Neural cell (in vitro differentiated cells): Measurements from ENCODE around the gene RETSAT. TPM values are rescaled to one million over a fixed set of nuclear protein-coding genes. Genes with fewer than 3 reads are reported as not detected.
"Not testable (repeated sequence)": the region's sequence is repeated elsewhere in the genome, so short reads cannot be mapped to it uniquely, and the experiment has no call there.

ENCODE experiments used
- H2AFZ ChIP-seq: fragments of 200-600, 300-800 bp; sonication (generic), shearing (Covaris generic); 2 replicates; pipeline ENCODE4 v1.6.0; 2014; ENCODE audit warnings: low read depth, mild to moderate bottlenecking, antibody characterized with exemption, low read length, moderate library complexity
- H3F3A ChIP-seq: fragments of 200-600 bp; shearing (Covaris generic); 2 replicates; pipeline ENCODE4 v1.6.1; 2016; ENCODE audit warnings: mild to moderate bottlenecking, moderate library complexity, mixed read lengths, antibody characterized with exemption, low read length; ENCODE audit not compliant: insufficient read depth, poor library complexity, severe bottlenecking
- H3K27ac ChIP-seq: fragments of 200-600, 300-800 bp; sonication (generic), shearing (Covaris generic); 2 replicates; pipeline ENCODE4 v1.5.1; 2014; ENCODE audit warnings: mild to moderate bottlenecking, low read length, moderate library complexity
- H3K27me3 ChIP-seq: fragments of 300-800, 200-600 bp; sonication (generic), shearing (Covaris generic); 2 replicates; pipeline ENCODE4 v1.6.0; 2014; ENCODE audit warnings: mild to moderate bottlenecking, low read depth, low read length, moderate library complexity; ENCODE audit not compliant: insufficient read depth
- H3K36me3 ChIP-seq: fragments of 300-800, 200-600 bp; sonication (generic), shearing (Covaris generic); 2 replicates; pipeline ENCODE4 v1.5.1; 2014; ENCODE audit warnings: mild to moderate bottlenecking, antibody characterized with exemption, low read length, moderate library complexity; ENCODE audit not compliant: insufficient read depth
- H3K4me2 ChIP-seq: fragments of 300-800, 200-600 bp; sonication (generic), shearing (Covaris generic); 2 replicates; pipeline ENCODE4 v1.6.0; 2014; ENCODE audit warnings: mild to moderate bottlenecking, low read length
- H3K4me3 ChIP-seq: fragments of 300-800, 200-600 bp; sonication (generic), shearing (Covaris generic); 2 replicates; pipeline ENCODE4 v1.5.1; 2014; ENCODE audit warnings: mild to moderate bottlenecking, low read length, moderate library complexity
- H3K79me2 ChIP-seq: fragments of 200-600 bp; shearing (Covaris generic); replicated peaks from 2 replicates; pipeline ENCODE4 v1.6.0; 2014; ENCODE audit warnings: mild to moderate bottlenecking, low read length, moderate library complexity; ENCODE audit not compliant: insufficient read depth
- H3K9ac ChIP-seq: fragments of 300-800, 200-600 bp; sonication (generic), shearing (Covaris generic); 2 replicates; pipeline ENCODE4 v1.6.1; 2016; ENCODE audit warnings: mild to moderate bottlenecking, low read length, mixed read lengths
- H3K9me2 ChIP-seq: fragments of 200-600 bp; shearing (Covaris generic); 2 replicates; pipeline ENCODE4 v1.6.1; 2016; ENCODE audit warnings: mild to moderate bottlenecking, low read length, mixed read lengths; ENCODE audit not compliant: insufficient read depth
- H3K9me3 ChIP-seq: fragments of 200-600, 300-800 bp; sonication (generic), shearing (Covaris generic); 2 replicates; pipeline ENCODE4 v1.6.1; 2016; ENCODE audit warnings: mild to moderate bottlenecking, mixed run types, low read length, moderate library complexity, mixed read lengths
- H4K20me1 ChIP-seq: fragments of 200-600 bp; shearing (Covaris generic); 2 replicates; pipeline ENCODE4 v1.6.1; 2016; ENCODE audit warnings: mild to moderate bottlenecking, mixed run types; ENCODE audit not compliant: insufficient read depth
- EP300 ChIP-seq: fragments of 450-650 bp; conservative IDR thresholded peaks from 2 replicates; pipeline ENCODE4 v1.6.1; 2014; ENCODE audit warnings: antibody characterized with exemption, mild to moderate bottlenecking, moderate library complexity; ENCODE audit not compliant: poor library complexity, severe bottlenecking
- EZH2 ChIP-seq: fragments of 200-600, 300-800 bp; shearing (Covaris generic), sonication (generic); IDR thresholded peaks from 2 replicates; pipeline ENCODE4 v1.6.1; 2014; ENCODE audit warnings: antibody characterized with exemption, low read length, borderline replicate concordance, mild to moderate bottlenecking; ENCODE audit not compliant: insufficient read depth, poor library complexity, severe bottlenecking
- POLR2AphosphoS5 ChIP-seq: IDR thresholded peaks from 2 replicates; pipeline ENCODE4 v1.6.1; 2012
- RAD21 ChIP-seq: fragments of 450-650 bp; conservative IDR thresholded peaks from 2 replicates; pipeline ENCODE4 v1.6.1; 2014; ENCODE audit warnings: antibody characterized with exemption, mild to moderate bottlenecking, moderate library complexity
- TAF1 ChIP-seq: IDR thresholded peaks from 2 replicates; pipeline ENCODE4 v1.6.1; 2012; ENCODE audit warnings: low read depth
- polyA plus RNA-seq: library from polyadenylated mRNA; depleted of rRNA; stranded (reverse); fragments of >200 nt; gene quantifications from 2 replicates; pipeline ENCODE4 v1.2.3, GENCODE V29; 2014
- TF ChIP-seq, protein P1 (sequence below): IDR thresholded peaks from 2 replicates; pipeline ENCODE4 v1.6.1; 2012; ENCODE audit warnings: borderline replicate concordance

Gene RETSAT
- polyA plus RNA-seq, 1 donor from 2014 or later, result 10.9 TPM

DNA sequence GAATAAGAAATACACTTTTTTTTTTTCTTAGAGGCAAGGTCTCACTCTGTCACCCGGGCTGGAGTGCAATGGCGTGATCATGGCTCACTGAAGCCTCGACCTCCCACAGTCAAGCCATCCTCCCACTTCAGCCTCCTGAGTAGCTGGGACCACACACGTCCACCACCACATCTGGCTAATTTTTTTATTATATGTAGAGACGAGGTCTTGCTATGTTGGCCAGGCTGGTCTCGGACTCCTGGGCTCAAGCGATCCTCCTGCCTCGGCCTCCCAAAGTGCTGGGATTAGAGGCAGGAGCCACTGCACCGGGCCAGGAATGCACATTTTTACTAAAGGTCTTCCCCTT, 28.9 kb downstream of the RETSAT start:
- no peaks in the 10 kb centered on the region for H3K9me3 ChIP-seq
- peak overlapping the region; percentile 94 for H3K4me2 ChIP-seq
- peaks cover 33% of the 10 kb centered on the region for H3K79me2 ChIP-seq
- H3F3A ChIP-seq, result no peaks in the 10 kb centered on the region
- TF ChIP-seq TAF1, result no peak
- TF ChIP-seq EP300, result no peak
- TF ChIP-seq POLR2AphosphoS5, result no peak
- H3K4me3 ChIP-seq, result peak overlapping the region; percentile 74
- no peaks in the 10 kb centered on the region for H3K27me3 ChIP-seq
- H3K9me2 ChIP-seq, result no peaks in the 10 kb centered on the region
- H3K36me3 ChIP-seq, result no peaks in the 10 kb centered on the region
- no peaks in the 10 kb centered on the region for H4K20me1 ChIP-seq
- H3K27ac ChIP-seq, result no peak overlapping the region
- H2AFZ ChIP-seq, result no peak overlapping the region
- peak overlapping the region; percentile 1 for H3K9ac ChIP-seq

DNA sequence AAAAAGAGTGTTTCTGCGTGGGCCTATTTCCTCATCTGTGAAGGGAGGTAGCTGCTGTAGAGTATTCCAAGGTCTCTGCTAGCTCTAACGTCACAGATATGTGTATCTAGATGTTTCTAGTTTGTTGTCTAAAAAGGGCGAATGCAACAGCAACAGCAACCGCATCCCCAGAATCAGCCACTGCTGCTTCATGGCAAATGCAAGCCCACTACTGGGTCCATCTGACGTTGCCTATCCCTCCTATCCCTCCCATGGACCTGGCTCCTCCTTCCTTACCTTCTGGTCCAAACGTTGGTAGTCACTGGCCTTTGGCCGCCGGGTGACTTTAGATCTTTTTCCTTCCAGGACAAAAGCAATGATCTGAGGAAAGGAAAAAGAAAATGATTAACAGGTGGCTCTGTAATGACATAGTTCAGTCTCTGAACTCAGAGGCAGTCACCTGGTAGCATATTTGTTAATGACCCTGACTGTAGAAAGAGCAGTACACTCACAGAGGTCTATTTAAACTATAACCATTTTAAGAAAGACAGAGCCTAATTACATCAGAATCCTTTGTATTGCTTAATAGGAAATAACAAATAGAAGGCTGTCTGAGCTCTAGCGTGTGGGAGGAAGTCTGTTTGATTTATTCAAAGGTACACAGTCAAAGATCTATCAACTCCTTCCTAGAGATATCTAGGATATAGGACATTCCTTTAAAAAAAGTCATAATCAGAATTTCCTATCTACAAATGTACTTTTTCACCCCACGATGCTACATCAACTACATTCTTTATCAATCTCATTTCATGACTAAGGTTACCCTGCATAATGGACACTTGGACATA, 29.5 kb downstream of the RETSAT start:
- Histone ChIP-seq H3K27ac (no peak overlapping the region), H4K20me1 (no peaks in the 10 kb centered on the region), H3K27me3 (no peaks in the 10 kb centered on the region), H3K4me2 (peak overlapping the region; percentile 94), H3K79me2 (peaks cover 33% of the 10 kb centered on the region), H3K9me2 (no peaks in the 10 kb centered on the region), H3F3A (no peaks in the 10 kb centered on the region), H2AFZ (no peak overlapping the region), H3K9me3 (no peaks in the 10 kb centered on the region), H3K36me3 (no peaks in the 10 kb centered on the region), H3K4me3 (peak overlapping the region; percentile 74), H3K9ac (peak overlapping the region; percentile 5)
- TF ChIP-seq RAD21 (no peak), EZH2 (no peak)
- TF ChIP-seq, protein P1, sequence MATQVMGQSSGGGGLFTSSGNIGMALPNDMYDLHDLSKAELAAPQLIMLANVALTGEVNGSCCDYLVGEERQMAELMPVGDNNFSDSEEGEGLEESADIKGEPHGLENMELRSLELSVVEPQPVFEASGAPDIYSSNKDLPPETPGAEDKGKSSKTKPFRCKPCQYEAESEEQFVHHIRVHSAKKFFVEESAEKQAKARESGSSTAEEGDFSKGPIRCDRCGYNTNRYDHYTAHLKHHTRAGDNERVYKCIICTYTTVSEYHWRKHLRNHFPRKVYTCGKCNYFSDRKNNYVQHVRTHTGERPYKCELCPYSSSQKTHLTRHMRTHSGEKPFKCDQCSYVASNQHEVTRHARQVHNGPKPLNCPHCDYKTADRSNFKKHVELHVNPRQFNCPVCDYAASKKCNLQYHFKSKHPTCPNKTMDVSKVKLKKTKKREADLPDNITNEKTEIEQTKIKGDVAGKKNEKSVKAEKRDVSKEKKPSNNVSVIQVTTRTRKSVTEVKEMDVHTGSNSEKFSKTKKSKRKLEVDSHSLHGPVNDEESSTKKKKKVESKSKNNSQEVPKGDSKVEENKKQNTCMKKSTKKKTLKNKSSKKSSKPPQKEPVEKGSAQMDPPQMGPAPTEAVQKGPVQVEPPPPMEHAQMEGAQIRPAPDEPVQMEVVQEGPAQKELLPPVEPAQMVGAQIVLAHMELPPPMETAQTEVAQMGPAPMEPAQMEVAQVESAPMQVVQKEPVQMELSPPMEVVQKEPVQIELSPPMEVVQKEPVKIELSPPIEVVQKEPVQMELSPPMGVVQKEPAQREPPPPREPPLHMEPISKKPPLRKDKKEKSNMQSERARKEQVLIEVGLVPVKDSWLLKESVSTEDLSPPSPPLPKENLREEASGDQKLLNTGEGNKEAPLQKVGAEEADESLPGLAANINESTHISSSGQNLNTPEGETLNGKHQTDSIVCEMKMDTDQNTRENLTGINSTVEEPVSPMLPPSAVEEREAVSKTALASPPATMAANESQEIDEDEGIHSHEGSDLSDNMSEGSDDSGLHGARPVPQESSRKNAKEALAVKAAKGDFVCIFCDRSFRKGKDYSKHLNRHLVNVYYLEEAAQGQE, result no peak

DNA sequence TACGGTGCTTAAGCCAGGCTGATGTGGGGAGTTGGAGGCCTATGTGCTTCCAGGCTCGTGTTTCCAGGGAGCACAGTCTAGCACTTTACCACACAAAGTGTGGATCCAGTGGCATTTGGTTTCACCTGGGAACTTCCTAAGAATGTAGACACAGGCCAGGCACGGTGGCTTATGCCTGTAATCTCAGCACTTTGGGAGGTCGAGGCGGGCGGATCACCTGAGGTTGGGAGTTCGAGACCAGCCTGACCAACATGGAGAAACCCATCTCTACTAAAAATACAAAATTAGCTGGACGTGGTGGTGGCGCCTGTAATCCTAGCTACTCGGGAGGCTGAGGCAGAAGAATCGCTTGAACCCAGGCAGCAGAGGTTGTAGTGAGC, 30.4 kb downstream of the RETSAT start:
- H3K9me3 ChIP-seq, H3K27me3 ChIP-seq, H3K4me2 ChIP-seq, H3F3A ChIP-seq, H3K9ac ChIP-seq, H3K36me3 ChIP-seq, H3K9me2 ChIP-seq, H2AFZ ChIP-seq, H3K27ac ChIP-seq, H4K20me1 ChIP-seq: not testable (repeated sequence)
- H3K79me2 ChIP-seq, result peaks cover 33% of the 10 kb centered on the region
- peak overlapping the region; percentile 13 for H3K4me3 ChIP-seq
